Activated CD4-positive, CD25-positive, alpha-beta regulatory T cell treated with anti-CD3 and anti-CD28 coated beads, Interleukin-2, amount 50 U/mL, for 72 hours (primary cell): ENCODE measurements around the gene CYP46A1.
"Not testable (repeated sequence)": the region's sequence is repeated elsewhere in the genome, so short reads cannot be mapped to it uniquely, and the experiment has no call there.

ENCODE experiments used
- DNase-seq: peaks from one replicate; pipeline ENCODE4 v3.0.0; 2021

The CYP46A1 gene

GRCh38 chr14:99683619-99684409 is at the start of gene CYP46A1:
CYP46A1 (plus strand) TSS chr14:99684298; CDS start chr14:99684418, 120 bp downstream.
- peak; percentile 99 for DNase-seq

- DNase-seq, result no peak
These were observed 49.7 kb upstream of the CYP46A1 start for GRCh38 chr14:99634443-99634842.

DNA sequence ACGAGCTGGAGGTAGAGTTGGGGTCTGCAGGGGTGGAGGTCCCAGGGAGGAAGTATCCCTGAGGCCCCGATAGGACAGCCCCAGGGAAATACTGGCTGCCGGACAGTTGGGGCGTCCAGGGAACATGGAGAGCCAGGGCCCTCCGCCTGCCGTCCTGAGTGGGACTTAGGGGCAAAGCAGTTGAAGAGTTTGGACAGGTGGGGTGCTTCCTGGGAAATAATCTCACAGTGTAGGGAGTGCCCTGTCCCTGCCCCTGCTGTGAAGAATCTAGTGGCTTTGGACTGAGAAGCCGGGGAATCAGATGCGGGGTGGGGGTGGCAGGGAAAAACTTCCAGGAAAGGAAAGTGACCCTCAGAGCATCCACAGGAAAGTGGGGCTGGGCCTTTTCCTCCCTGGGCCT is 49.0 kb upstream of the CYP46A1 start:
- DNase-seq, result no peak

DNA sequence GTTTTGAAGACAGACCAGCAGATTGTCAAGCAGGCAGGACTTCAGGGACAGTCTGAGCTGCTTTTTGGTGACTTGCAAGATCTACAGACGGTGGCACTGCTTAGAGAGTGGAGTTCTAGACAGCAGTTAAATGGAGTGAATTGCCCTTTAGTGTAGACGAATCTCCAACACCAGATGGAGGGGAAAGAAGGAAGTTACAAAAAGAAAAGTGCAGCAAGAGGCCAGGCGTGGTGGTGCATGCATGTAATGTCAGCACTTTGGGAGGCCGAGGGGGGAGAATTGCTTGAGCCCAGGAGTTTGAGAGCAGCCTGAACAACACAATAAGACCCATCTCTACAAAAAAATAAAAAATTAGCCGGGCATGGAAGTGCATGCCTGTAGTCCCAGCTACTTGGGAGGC is 47.6 kb upstream of the CYP46A1 start:
- DNase-seq, result no peak

GRCh38 chr14:99637624-99638023 is 46.5 kb upstream of the CYP46A1 start:
- DNase-seq, result no peak

GRCh38 chr14:99642771-99643170 is 41.3 kb upstream of the CYP46A1 start:
- not testable (repeated sequence) for DNase-seq

DNA sequence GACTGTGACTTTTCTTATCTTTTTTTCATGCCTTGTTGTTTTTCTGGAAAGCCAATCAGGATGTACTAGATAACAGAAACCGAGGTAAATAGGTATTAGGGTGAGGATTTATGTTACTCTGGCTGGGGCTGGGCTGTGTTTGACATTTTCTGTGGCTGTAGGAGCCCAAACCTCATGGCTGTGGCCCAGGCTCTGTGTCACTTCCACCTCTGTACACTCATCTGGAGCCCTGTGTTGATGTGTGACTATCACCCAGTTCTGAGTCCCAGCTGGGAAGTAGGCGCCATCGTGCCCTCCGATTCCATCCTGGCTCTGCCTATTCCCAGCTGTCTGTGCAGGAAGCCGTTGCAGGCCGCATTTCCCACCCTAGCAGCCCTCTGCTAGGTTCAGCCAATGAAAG is 40.8 kb upstream of the CYP46A1 start:
- DNase-seq, result no peak

GRCh38 chr14:99644035-99644587 is 40.0 kb upstream of the CYP46A1 start:
- DNase-seq, result no peak

GRCh38 chr14:99644723-99645544 is 39.2 kb upstream of the CYP46A1 start, which contains the start of gene HHIPL1:
HHIPL1 (plus strand) TSS chr14:99645129; CDS start chr14:99645208, 79 bp downstream.
- DNase-seq, result no peak

DNA sequence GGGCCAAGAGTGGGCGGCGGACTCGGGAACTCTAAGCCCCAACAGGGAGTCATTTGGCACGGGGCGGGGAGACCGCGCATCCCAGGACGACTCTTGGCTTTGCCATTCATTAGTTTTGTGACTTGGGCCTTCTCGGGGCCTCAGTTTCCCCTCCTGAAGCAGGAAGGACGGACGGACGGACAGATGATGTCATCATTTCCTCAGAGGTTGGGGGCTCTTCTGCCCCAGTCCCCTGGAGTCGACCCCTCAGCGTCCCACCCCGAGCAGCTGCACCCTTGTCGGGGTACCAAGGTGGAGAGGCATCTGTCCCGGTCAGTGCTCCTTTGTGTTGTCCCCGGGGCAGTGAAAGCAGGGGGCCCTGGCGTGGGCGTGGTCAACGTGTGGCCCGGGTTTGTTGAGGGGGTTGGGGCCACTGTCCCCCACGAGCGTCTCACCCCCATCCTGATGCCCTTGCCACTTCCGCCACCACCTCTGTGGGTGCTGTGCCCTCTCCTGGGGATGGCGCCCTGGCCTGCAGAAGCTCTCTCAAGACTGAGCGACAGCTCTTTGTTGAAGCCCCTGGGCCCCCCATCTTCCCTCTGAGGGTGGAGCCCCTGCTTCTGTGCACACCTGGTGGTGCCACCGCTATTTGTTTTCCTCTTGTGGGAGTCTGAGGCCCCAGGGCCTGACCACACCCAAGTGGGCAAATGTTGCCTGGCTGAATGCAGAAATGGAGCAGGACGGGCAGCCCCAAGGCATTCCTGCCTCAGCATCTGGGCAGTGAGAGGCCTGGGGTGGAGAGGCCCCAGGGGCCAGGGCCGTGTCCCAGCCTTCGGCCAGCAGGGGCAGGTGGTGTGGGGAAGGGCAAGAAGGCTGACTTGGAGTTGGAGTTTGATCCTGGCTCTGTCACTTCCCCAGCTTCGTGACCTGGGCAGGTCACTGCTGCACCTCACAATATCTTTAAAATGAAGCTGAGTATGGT is 38.3 kb upstream of the CYP46A1 start:
- no peak for DNase-seq

GRCh38 chr14:99647411-99647810 is 36.7 kb upstream of the CYP46A1 start:
- no peak for DNase-seq

- no peak for DNase-seq
These were observed 35.9 kb upstream of the CYP46A1 start for GRCh38 chr14:99648027-99648784.

DNA sequence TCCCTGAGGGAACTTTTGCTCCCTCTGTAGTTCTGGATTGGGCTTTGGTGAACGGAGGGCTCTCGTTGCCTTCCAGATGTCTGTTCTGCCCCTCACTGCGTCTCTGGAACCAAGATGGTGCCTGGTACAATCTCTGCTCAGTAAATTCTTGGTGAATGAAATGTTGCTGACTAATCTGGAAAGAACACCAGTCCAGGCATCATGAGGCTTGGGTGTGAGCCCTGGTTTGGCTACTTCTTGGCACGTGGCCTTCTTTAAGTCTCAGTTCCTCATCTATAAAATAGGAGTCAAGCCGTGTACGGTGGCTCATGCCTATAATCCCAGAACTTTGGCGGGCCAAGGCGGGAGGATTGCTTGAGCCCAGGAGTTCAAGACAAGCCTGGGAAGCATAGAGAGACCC is 34.9 kb upstream of the CYP46A1 start:
- no peak for DNase-seq

GRCh38 chr14:99649643-99650042 is 34.5 kb upstream of the CYP46A1 start:
- no peak for DNase-seq

- DNase-seq, result no peak
These were observed 33.9 kb upstream of the CYP46A1 start for GRCh38 chr14:99650189-99650588.

GRCh38 chr14:99651953-99652746 is 31.9 kb upstream of the CYP46A1 start:
- DNase-seq, result no peak

- DNase-seq, result no peak
These were observed 29.7 kb upstream of the CYP46A1 start for GRCh38 chr14:99654235-99654985.

GRCh38 chr14:99655521-99655920 is 28.6 kb upstream of the CYP46A1 start:
- no peak for DNase-seq

GRCh38 chr14:99656171-99656570 is 27.9 kb upstream of the CYP46A1 start:
- DNase-seq, result no peak

DNA sequence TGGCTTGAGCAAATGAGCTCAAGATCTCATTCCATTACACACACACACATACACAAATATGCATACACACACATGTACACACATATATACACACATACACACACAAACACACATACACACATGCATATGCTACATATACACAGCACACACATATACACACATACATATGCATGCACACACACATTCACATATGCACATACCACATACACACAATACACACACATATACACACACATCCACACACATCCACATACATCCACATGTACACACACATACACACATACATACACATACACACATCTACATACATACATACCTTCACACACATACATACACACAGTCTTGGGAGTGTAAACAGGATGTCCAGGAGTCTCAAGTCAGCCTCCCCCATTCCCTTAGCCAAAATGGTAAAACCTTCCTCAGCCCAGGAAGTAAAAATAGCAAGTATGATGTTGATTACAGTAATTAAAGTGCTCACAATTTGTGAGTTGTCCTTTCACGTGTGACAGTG is 26.4 kb upstream of the CYP46A1 start:
- DNase-seq, result no peak
